VCaP (cell line): ENCODE measurements around the gene UHRF2.

Source experiments
- H3K27ac ChIP-seq: fragments of 450-650 bp; 2 replicates; pipeline ENCODE4 v1.5.1; 2017
- CTCF ChIP-seq: fragments of 450-650 bp; conservative IDR thresholded peaks from 2 replicates; pipeline ENCODE4 v1.5.1; 2017; ENCODE audit warnings: mild to moderate bottlenecking, moderate library complexity

UHRF2 gene

DNA sequence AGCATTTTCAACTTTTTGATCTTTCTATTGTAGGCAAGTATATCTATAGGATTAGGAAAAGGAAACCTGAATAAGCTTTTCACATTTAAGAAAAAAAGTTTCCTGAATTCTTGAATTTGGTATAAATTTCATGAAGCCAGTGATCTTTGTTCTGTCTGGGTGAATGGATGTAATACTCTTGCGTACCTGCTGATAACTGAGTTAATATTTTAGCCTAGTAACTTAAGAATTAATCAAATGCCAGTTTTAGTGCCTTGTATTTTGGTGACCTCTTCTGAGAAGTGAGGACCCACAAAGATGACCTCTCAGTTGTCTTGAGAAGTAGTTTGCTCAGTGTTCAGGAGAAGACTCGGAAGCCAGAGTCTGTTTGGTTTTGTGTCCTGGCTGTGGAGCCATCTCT is 77.9 kb downstream of the UHRF2 start:
- no peak overlapping the region for H3K27ac ChIP-seq
- TF ChIP-seq CTCF: no peak

DNA sequence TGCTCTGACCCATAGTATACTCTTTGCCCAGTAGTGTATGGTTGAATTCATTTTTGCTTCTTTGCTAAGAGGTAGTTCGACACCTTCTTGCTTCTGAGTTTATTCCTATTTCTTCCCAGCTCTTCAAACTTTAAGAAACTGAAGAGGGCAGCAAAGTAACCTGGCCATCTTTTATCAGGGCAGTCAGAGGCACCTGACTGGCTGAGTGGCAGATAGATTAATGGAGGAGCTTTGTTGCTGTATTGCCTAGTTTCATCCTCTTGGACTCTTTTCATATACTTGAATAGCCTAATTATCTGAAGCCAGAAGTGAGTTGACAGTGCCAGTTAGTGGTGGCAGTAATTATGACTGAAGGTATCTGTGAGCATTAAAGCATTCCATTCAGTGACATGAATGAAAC is 82.5 kb downstream of the UHRF2 start:
- no peak overlapping the region for H3K27ac ChIP-seq
- TF ChIP-seq CTCF: peak; percentile 47

DNA sequence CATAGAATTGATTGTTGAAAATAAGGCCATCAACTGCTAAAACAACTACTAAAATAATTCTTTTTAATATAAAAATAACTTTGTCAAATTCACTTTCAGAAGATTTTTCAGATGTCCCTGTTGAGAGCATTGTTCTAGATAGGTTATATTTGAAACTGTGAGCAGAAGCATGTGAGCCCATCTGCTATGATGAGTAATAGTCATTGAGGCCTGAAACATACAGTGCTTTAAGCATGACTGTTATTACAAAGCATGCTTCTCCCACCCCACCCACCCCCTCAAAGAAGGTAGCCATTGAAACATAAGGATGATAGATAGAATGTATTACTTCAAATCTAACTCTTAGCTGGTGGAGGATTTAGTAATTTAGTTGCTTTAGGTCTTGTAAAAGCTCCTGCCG is 86.0 kb downstream of the UHRF2 start:
- TF ChIP-seq CTCF: no peak
- no peak overlapping the region for H3K27ac ChIP-seq

DNA sequence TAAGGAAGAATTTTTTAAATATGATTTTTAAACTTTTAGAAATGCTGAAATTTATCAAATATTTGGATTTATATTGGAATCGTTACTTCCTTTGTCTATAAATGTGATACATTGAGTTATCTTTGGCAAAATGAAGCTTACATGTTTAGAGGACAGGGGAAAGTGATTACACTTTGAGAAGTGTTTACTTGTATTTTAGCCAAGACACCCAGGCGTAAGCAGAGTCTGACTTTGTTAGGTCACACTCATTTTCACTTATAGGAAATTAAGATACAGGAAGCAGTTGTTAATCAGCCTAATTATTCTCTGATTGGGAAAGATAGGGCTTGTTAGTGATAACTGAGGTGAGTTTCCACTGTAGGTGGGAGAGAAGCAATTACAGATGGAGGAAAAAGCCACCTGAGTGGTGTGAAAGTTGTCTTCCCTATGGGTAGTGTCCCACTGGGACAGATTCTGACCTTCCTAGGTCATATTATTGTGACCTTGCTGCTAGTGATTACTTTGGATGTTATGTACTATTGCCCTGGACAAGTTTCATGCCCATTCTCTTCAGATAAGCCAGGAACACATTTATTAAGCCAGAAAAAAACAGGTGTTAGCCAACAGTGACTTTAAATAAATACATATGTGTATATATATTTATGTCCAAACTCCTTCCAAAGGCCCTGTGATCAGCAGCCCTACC is 88.7 kb downstream of the UHRF2 start:
- TF ChIP-seq CTCF: no peak
- no peak overlapping the region for H3K27ac ChIP-seq

- TF ChIP-seq CTCF: no peak
- H3K27ac ChIP-seq: no peak overlapping the region
Measured at GRCh38 chr9:6502399-6502798, 89.4 kb downstream of the UHRF2 start.

DNA sequence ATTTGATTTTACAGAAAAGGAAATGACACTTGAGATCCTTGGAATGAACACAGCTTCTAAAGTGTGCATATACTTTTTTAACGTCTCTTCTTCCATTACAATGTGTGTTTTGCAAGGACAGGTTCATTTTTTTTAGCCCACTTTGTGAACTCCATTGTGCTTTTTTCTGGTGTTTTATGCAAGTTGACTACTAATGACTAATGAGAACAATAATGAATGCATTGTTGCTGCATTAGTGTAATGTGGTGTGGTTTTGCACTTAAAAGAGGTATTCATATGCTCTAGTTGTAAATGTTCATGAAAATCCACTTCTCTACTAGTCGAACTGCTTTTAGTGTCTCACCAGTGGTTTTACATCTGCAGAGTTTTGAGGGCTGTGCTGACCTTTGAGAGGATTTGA is 93.6 kb downstream of the UHRF2 start:
- no peak overlapping the region for H3K27ac ChIP-seq
- TF ChIP-seq CTCF: no peak

DNA sequence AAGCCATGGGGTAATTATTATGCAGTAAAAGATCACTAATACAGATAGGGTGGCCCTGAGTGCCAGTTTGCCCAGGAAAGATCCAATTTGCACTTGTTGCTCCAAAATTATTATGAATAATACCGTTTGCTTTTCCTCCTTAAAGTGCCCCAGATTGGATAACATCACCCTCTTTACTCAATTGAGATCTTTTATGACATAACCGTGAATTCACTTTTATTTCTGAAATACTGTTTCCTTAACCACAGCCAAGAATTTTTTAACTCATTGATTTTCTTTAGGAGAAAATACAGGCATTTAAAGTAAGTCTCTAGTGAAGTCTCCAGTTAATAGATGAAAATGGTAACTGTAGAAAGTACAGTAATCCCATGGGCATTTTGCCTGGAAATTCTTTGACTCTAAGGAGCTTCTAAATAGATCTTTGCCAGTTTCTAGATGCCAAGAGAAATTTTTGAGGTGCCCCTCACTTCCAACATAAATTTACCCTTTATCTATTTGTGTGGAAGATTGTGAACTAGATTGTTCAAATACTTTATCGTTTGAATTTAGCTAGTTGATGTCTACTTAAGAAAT is 99.2 kb downstream of the UHRF2 start:
- no peak for TF ChIP-seq CTCF
- no peak overlapping the region for H3K27ac ChIP-seq
